NCI-H146 treated with DMSO at 0.1 percent for 48 hours (cell line): ENCODE measurements around the gene ZNF221.
"Not testable (repeated sequence)": the region's sequence is repeated elsewhere in the genome, so short reads cannot be mapped to it uniquely, and the experiment has no call there.

Source experiments
- DNase-seq: peaks from one replicate; lab custom pipeline; 2025; ENCODE audit not compliant: unreplicated experiment; lab: John Stamatoyannopoulos, UW

Gene ZNF221

GRCh38 chr19:43950834-43951645, at the start of gene ZNF221:
Gene ZNF221 (plus strand): TSS chr19:43951228. CDS start chr19:43962727, 11,499 bp downstream.
- DNase-seq, result peak; percentile 78

- peak; percentile 41 for DNase-seq
These were observed 49.3 kb upstream of the ZNF221 start for GRCh38 chr19:43901395-43902390.

GRCh38 chr19:43902399-43902798, 48.6 kb upstream of the ZNF221 start:
- no peak for DNase-seq

- no peak for DNase-seq
These were observed 45.1 kb upstream of the ZNF221 start for GRCh38 chr19:43905897-43906296.

- no peak for DNase-seq
These were observed 44.3 kb upstream of the ZNF221 start for GRCh38 chr19:43906774-43907173.

- DNase-seq, result no peak
These were observed 42.4 kb upstream of the ZNF221 start for GRCh38 chr19:43908659-43909058.

GRCh38 chr19:43910884-43911283, 40.1 kb upstream of the ZNF221 start:
- no peak for DNase-seq

- DNase-seq, result no peak
These were observed 37.6 kb upstream of the ZNF221 start for GRCh38 chr19:43913383-43913782.

- no peak for DNase-seq
These were observed 37.0 kb upstream of the ZNF221 start for GRCh38 chr19:43914051-43914450.

GRCh38 chr19:43923875-43924274, 27.2 kb upstream of the ZNF221 start:
- no peak for DNase-seq

- DNase-seq, result no peak
These were observed 22.2 kb upstream of the ZNF221 start for GRCh38 chr19:43928820-43929219.

GRCh38 chr19:43934055-43934984, 16.7 kb upstream of the ZNF221 start:
- no peak for DNase-seq

- DNase-seq, result peak; percentile 81
These were observed 15.9 kb upstream of the ZNF221 start, which contains the start of gene ZNF45 for GRCh38 chr19:43934985-43935708. Gene ZNF45 (minus strand): TSS chr19:43935282. CDS start chr19:43922185, 13,097 bp downstream.

- DNase-seq, result no peak
These were observed 14.8 kb upstream of the ZNF221 start for GRCh38 chr19:43936188-43936587.

- DNase-seq, result no peak
These were observed 11.3 kb upstream of the ZNF221 start for GRCh38 chr19:43939557-43940260.

GRCh38 chr19:43940719-43941118, 10.3 kb upstream of the ZNF221 start:
- no peak for DNase-seq

- DNase-seq, result no peak
These were observed 9.8 kb upstream of the ZNF221 start for GRCh38 chr19:43941209-43941608.

- not testable (repeated sequence) for DNase-seq
These were observed 3.6 kb upstream of the ZNF221 start for GRCh38 chr19:43947412-43947811.

GRCh38 chr19:43949803-43950202, 1.2 kb upstream of the ZNF221 start:
- not testable (repeated sequence) for DNase-seq
